Upper lobe of left lung (tissue), 6 donors: ENCODE data around the gene SF3A2. TPM values are rescaled to one million over a fixed set of nuclear protein-coding genes. Genes with fewer than 3 reads are reported as not detected.

Experiments used
- ATAC-seq, 2 donors: fragments of 200-7000 bp; cut with Tn5 transposase; one replicate each; pipeline ENCODE4 v1.9.1; 2022; ENCODE audit warnings: mild to moderate bottlenecking in 2 of 2, moderate library complexity in 2 of 2; ENCODE audit not compliant: low FRiP score in 2 of 2
- DNase-seq, 2 donors: peaks; one replicate each; pipeline ENCODE4 v3.0.0-alpha.2; 2019 to 2020
- H3K27ac ChIP-seq, 4 donors: fragments of 200-600 bp; sonication (generic); one replicate each; pipeline ENCODE4 v1.5.1; 2016 to 2019
- H3K27me3 ChIP-seq, 4 donors: fragments of 200-600 bp; sonication (generic); one replicate each; pipeline ENCODE4 v1.5.1; 2017 to 2019
- H3K36me3 ChIP-seq, 4 donors: fragments of 200-600 bp; sonication (generic); one replicate each; pipeline ENCODE4 v1.5.1; 2016 to 2019
- H3K4me1 ChIP-seq, 4 donors: fragments of 200-600 bp; sonication (generic); one replicate each; pipeline ENCODE4 v1.5.1; 2018 to 2019
- H3K4me3 ChIP-seq, 4 donors: fragments of 200-600 bp; sonication (generic); one replicate each; pipeline ENCODE4 v1.5.1; 2017 to 2019; ENCODE audit warnings: mild to moderate bottlenecking in 2 of 4, moderate library complexity in 1 of 4
- H3K9me3 ChIP-seq, 4 donors: fragments of 200-600 bp; sonication (generic); one replicate each; pipeline ENCODE4 v1.5.1; 2018 to 2019
- CTCF ChIP-seq, 6 experiments: fragments of 450-650 bp in 4 of 6; fragments of 200-600 bp in 2 of 6; sonication (generic) in 2 of 6; IDR thresholded peaks; one replicate each; pipeline ENCODE4 v1.5.1; 2016 to 2019; ENCODE audit warnings: antibody characterized with exemption in 6 of 6
- EP300 ChIP-seq, 4 donors: sonication (generic); formaldehyde crosslinking; IDR thresholded peaks; one replicate each; pipeline ENCODE4 v1.5.1; 2017; ENCODE audit warnings: antibody characterized with exemption in 4 of 4, control low read depth in 2 of 4
- POLR2A ChIP-seq, 4 donors: fragments of 450-650 bp; IDR thresholded peaks; one replicate each; pipeline ENCODE4 v1.5.1; 2016 to 2017; ENCODE audit warnings: antibody characterized with exemption in 4 of 4, mild to moderate bottlenecking in 2 of 4
- POLR2AphosphoS5 ChIP-seq, 2 donors: sonication (generic); formaldehyde crosslinking; IDR thresholded peaks; one replicate each; pipeline ENCODE4 v1.5.1; 2017; ENCODE audit warnings: antibody characterized with exemption in 2 of 2
- WGBS, 2 donors: methylation state at CpG; one replicate each; pipeline ENCODE4 v1.1.5; 2017 to 2018; 5-methylcytosine and 5-hydroxymethylcytosine counted together
- total RNA-seq, 6 donors: library from RNA; depleted of rRNA in 4 of 6; stranded (reverse); fragments of >200 nt in 4 of 6; gene quantifications; one replicate each; pipeline versions ENCODE4 v1.1.0 to v1.2.1, GENCODE V29; 2016 to 2021
- donor health status: DM: no; HTN: no; CAD: no; lungs with moderate emphysema.
- donor health status: DM: no; HTN: yes; CAD: no; lungs with severe emphysema.

Gene SF3A2
- total RNA-seq, 6 donors from 2014 or later = 39.8 to 104 (median 70.7) TPM

- Histone ChIP-seq H3K27ac (peak overlapping the region in 1 of 4 donors; percentile 3), H3K4me3 (no peak overlapping the region), H3K9me3 (no peaks in the 10 kb centered on the region), H3K36me3 (peaks cover 9 to 82% (median 68%) of the 10 kb centered on the region in 4 donors), H3K27me3 (no peaks in the 10 kb centered on the region), H3K4me1 (peaks cover 29 to 33% (median 29%) of the 10 kb centered on the region in 4 donors)
- 94 to 95% methylated on average over 15 to 35 of the region's 37 CpGs for WGBS, 2 donors
- DNase-seq = peak in 1 of 2 donors; percentile 67
- ATAC-seq = no peak
- TF ChIP-seq CTCF (IDR thresholded peaks at IDR 0.05) = no peak
- no peak for TF ChIP-seq POLR2A (IDR thresholded peaks at IDR 0.05)
- no peak for TF ChIP-seq EP300 (IDR thresholded peaks at IDR 0.05)
- TF ChIP-seq POLR2AphosphoS5 (IDR thresholded peaks at IDR 0.05) = no peak
These were observed 45.7 kb upstream of the SF3A2 start for GRCh38 chr19:2190848-2191455.

GRCh38 chr19:2191456-2192310 is 44.9 kb upstream of the SF3A2 start:
- TF ChIP-seq CTCF (IDR thresholded peaks at IDR 0.05) = no peak
- Histone ChIP-seq H3K9me3 (no peaks in the 10 kb centered on the region), H3K4me3 (no peak overlapping the region), H3K27me3 (no peaks in the 10 kb centered on the region), H3K27ac (no peak overlapping the region), H3K4me1 (peaks cover 22 to 26% (median 22%) of the 10 kb centered on the region in 4 donors), H3K36me3 (peaks cover 9 to 86% (median 74%) of the 10 kb centered on the region in 4 donors)
- no peak for ATAC-seq
- DNase-seq = peak in 1 of 2 donors; percentile 78
- 93 to 94% methylated on average over 22 of the region's 32 CpGs for WGBS, 2 donors

- Histone ChIP-seq H3K27me3 (no peaks in the 10 kb centered on the region), H3K4me1 (peaks cover 10 to 15% (median 11%) of the 10 kb centered on the region in 4 donors), H3K4me3 (no peak overlapping the region), H3K27ac (no peak overlapping the region), H3K36me3 (peaks cover 9 to 97% (median 79%) of the 10 kb centered on the region in 4 donors), H3K9me3 (no peaks in the 10 kb centered on the region)
- WGBS, 2 donors = 96 to 97% methylated on average over 16 to 17 of the region's 17 CpGs
- DNase-seq (peak in 1 of 2 donors; percentile 71), ATAC-seq (no peak)
- TF ChIP-seq POLR2AphosphoS5 (IDR thresholded peaks at IDR 0.05) = no peak
- no peak for TF ChIP-seq EP300 (IDR thresholded peaks at IDR 0.05)
- no peak for TF ChIP-seq POLR2A (IDR thresholded peaks at IDR 0.05)
These were observed 43.8 kb upstream of the SF3A2 start for GRCh38 chr19:2192862-2193261.

GRCh38 chr19:2193807-2194206 is 42.8 kb upstream of the SF3A2 start:
- TF ChIP-seq POLR2AphosphoS5 (IDR thresholded peaks at IDR 0.05) = no peak
- no peaks in the 10 kb centered on the region for H3K9me3 ChIP-seq
- ATAC-seq (no peak), DNase-seq (peak in 1 of 2 donors; percentile 57)
- no peaks in the 10 kb centered on the region for H3K27me3 ChIP-seq
- no peak overlapping the region for H3K27ac ChIP-seq
- 95 to 96% methylated on average over 16 to 18 of the region's 18 CpGs for WGBS, 2 donors
- H3K36me3 ChIP-seq = peaks cover 9 to 95% (median 77%) of the 10 kb centered on the region in 4 donors
- H3K4me3 ChIP-seq = no peak overlapping the region
- H3K4me1 ChIP-seq = peaks cover under 1 to 6% (median 4%) of the 10 kb centered on the region in 4 donors

GRCh38 chr19:2194513-2195078 is 42.0 kb upstream of the SF3A2 start:
- peaks cover 9 to 87% (median 72%) of the 10 kb centered on the region in 4 donors for H3K36me3 ChIP-seq
- peaks cover 0 to 6% (median 0%) of the 10 kb centered on the region in 4 donors for H3K4me1 ChIP-seq
- 94 to 95% methylated on average over 17 to 20 of the region's 25 CpGs for WGBS, 2 donors
- no peak overlapping the region for H3K4me3 ChIP-seq
- no peaks in the 10 kb centered on the region for H3K27me3 ChIP-seq
- H3K27ac ChIP-seq = no peak overlapping the region
- TF ChIP-seq EP300 (IDR thresholded peaks at IDR 0.05) = no peak
- no peaks in the 10 kb centered on the region for H3K9me3 ChIP-seq
- ATAC-seq (no peak), DNase-seq (peak in 1 of 2 donors; percentile 59)

GRCh38 chr19:2195361-2195760 is 41.3 kb upstream of the SF3A2 start:
- H3K36me3 ChIP-seq = peaks cover 9 to 86% (median 73%) of the 10 kb centered on the region in 4 donors
- H3K4me1 ChIP-seq = peaks cover 0 to 6% (median 0%) of the 10 kb centered on the region in 4 donors
- ATAC-seq (no peak), DNase-seq (no peak)
- no peak for TF ChIP-seq POLR2A (IDR thresholded peaks at IDR 0.05)
- no peak for TF ChIP-seq EP300 (IDR thresholded peaks at IDR 0.05)
- no peak overlapping the region for H3K27ac ChIP-seq
- no peaks in the 10 kb centered on the region for H3K9me3 ChIP-seq
- H3K27me3 ChIP-seq = no peaks in the 10 kb centered on the region
- WGBS, 2 donors = 95 to 100% methylated on average over 5 to 13 of the region's 13 CpGs
- no peak overlapping the region for H3K4me3 ChIP-seq
